Dendritic cell treated with granulocyte-macrophage colony-stimulating factor and Interleukin-4, amounts not matched to agents 40 ng/mL and 50 ng/mL, for 4 days (primary cell): ENCODE measurements around the gene HTR3B.

Experiments used
- H3K27ac Mint-ChIP-seq: one replicate; pipeline ENCODE4 v1.8.0; 2022; ENCODE audit warnings: mild to moderate bottlenecking, mixed read lengths
- H3K27me3 Mint-ChIP-seq: one replicate; pipeline ENCODE4 v1.8.0; 2022; ENCODE audit warnings: mild to moderate bottlenecking, mixed read lengths
- H3K36me3 Mint-ChIP-seq: one replicate; pipeline ENCODE4 v1.8.0; 2022; ENCODE audit warnings: low read depth, mixed read lengths
- H3K4me1 Mint-ChIP-seq: one replicate; pipeline ENCODE4 v1.8.0; 2022; ENCODE audit warnings: low read depth, mixed read lengths
- H3K4me3 Mint-ChIP-seq: one replicate; pipeline ENCODE4 v1.8.0; 2022; ENCODE audit warnings: mild to moderate bottlenecking, moderate library complexity, mixed read lengths
- H3K9me3 Mint-ChIP-seq: one replicate; pipeline ENCODE4 v1.8.0; 2022; ENCODE audit warnings: mixed read lengths
- intact Hi-C: fragments of 100-400 bp; cut with micrococcal nuclease; formaldehyde crosslinking; loops from one replicate; pipeline ENCODE4 v1.15.0; 2022

HTR3B gene

DNA sequence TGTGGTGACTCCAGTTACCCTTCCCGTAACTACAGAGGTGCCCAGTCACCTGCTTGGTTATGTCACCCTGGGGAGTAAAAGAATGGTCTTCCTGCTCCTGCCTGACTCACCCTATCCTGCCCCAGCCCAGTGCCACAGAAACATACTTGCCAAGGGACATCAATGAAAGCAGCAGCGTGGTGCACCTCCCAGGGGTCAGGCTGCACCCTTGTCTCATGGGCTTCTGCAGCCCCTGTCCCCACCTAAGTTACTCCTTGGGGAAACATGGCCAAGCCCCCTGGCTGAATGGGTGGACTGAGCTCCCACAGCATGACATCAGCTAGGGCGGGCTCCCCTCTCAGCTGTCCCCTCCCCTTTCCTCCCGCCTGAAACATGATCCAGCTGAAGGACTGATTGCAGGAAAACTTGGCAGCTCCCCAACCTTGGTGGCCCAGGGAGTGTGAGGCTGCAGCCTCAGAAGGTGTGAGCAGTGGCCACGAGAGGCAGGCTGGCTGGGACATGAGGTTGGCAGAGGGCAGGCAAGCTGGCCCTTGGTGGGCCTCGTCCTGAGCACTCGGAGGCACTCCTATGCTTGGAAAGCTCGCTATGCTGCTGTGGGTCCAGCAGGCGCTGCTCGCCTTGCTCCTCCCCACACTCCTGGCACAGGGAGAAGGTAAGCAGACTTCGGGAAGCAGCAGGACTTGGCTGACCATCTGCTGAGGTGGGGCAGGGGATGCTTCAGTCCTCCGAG, 70.3 kb downstream of the HTR3B start, which contains the start of gene HTR3A:
Gene HTR3A, plus strand, starts transcription at position 368 of the 730 bp plus-strand sequence. Its CDS starts 218 bp downstream, at position 586.
- Mint-ChIP-seq H3K27me3 (peaks cover 2% of the 10 kb centered on the region), H3K9me3 (no peaks in the 10 kb centered on the region), H3K4me3 (no peak within 1 kb of the TSS), H3K36me3 (no peaks in the 10 kb centered on the region), H3K4me1 (peaks cover 14% of the 10 kb centered on the region), H3K27ac (no peak within 1 kb of the TSS)
- intact Hi-C loops: no loop called here

DNA sequence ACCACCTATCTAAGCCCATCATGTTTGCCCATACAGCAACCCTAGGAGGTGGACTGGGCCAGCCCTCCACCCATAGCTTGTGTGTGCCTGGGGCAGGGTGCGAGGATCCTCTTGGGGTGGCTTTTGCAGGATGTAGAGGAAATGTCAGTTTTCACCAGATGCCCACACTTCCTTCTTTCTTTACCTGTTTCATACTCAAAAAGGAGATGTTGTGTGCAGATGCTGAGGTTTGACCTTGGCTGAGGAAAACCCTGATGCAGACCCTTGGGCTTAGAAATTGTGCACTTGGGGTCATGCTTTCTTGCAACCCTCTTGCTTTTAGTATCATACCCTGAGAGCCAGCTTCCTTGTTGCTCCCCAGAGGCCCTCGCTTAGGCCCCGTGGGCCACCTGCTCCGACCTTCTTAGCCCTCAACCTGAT, 72.5 kb downstream of the HTR3B start:
- Mint-ChIP-seq H3K36me3 (no peaks in the 10 kb centered on the region), H3K4me3 (no peak overlapping the region), H3K4me1 (peaks cover 14% of the 10 kb centered on the region), H3K9me3 (no peaks in the 10 kb centered on the region), H3K27ac (no peak overlapping the region), H3K27me3 (peaks cover 2% of the 10 kb centered on the region)
- intact Hi-C loops: no loop called here

DNA sequence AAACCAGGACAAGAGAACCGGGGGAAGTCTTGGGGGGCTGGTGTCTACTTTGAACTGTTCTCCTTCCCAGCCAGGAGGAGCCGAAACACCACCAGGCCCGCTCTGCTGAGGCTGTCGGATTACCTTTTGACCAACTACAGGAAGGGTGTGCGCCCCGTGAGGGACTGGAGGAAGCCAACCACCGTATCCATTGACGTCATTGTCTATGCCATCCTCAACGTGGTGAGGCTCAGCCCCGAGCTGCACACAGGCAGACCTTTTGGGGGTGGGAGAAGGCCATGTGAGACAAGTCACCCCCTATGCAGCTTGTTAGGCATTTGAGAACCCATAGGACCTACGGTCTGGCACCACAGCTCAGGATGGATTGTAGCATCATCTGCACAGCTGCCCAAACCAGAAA, 73.1 kb downstream of the HTR3B start:
- no peaks in the 10 kb centered on the region for H3K9me3 Mint-ChIP-seq
- intact Hi-C loops: no loop called here
- no peak overlapping the region for H3K4me3 Mint-ChIP-seq
- H3K27me3 Mint-ChIP-seq: peaks cover 2% of the 10 kb centered on the region
- H3K27ac Mint-ChIP-seq: no peak overlapping the region
- no peaks in the 10 kb centered on the region for H3K36me3 Mint-ChIP-seq
- peaks cover 14% of the 10 kb centered on the region for H3K4me1 Mint-ChIP-seq

DNA sequence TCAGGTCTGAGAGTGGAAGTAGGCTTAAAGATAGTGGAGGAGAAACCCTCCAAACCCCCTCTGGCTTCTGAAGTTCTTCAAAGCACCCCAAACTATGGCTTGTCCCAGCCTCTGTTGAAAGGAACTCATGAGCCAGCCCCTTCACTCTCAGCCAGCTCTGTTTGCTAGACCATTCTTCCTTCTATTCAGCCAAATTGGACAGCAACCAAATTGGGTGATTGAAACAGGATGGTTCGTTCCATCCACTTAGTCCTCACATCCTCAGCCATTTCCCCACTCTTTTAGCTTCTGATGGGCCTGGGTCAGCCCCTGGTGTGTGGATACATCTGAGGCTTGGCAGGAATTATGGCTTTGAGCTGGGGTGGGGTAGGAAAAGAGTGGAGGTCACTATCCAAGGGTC, 74.8 kb downstream of the HTR3B start:
- peaks cover 14% of the 10 kb centered on the region for H3K4me1 Mint-ChIP-seq
- intact Hi-C loops: no loop called here
- H3K27me3 Mint-ChIP-seq: peaks cover 2% of the 10 kb centered on the region
- H3K9me3 Mint-ChIP-seq: no peaks in the 10 kb centered on the region
- H3K36me3 Mint-ChIP-seq: no peaks in the 10 kb centered on the region
- H3K27ac Mint-ChIP-seq: no peak overlapping the region
- H3K4me3 Mint-ChIP-seq: no peak overlapping the region

DNA sequence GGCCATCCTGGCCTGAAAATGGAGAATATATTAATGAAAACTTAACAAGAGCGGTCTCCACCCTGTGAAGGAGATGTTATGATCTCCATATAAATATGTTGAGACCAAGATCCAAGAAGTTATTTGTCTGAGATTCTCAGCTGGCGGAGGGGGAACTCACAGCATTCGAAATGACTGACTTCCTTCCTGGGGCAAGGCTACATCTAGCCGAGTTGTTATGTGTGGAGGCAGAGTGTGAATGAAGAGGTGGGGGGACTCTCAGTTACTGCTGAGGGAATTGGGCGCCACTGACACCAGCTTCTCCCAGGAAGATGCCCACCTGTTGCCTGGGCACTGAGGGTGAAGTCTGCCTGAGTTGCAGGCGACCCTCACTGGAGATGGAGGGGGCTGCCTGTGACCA, 76.2 kb downstream of the HTR3B start:
- H3K4me1 Mint-ChIP-seq: peaks cover 14% of the 10 kb centered on the region
- H3K27me3 Mint-ChIP-seq: peaks cover 2% of the 10 kb centered on the region
- intact Hi-C loops: no loop called here

DNA sequence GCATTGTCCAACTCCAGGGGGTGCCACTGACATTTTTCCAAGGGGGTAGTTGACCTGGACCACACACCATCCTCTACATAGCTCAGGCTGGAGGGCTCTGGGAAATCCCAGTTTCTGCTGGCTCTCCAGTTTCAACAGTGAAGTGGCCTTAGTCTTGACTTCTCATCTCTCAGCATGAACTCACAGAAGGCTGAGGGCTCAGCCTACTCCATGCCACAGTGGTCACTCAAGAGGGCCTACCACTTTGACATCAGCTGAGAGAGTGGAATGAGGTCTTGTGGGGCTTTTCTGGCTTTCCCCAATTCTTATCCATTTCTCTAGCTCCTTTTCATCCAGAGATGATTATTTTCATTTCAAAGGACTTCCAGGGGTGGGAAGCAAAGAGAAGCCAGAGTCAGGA, 77.7 kb downstream of the HTR3B start:
- no peak overlapping the region for H3K4me3 Mint-ChIP-seq
- H3K4me1 Mint-ChIP-seq: peaks cover 5% of the 10 kb centered on the region
- no peaks in the 10 kb centered on the region for H3K9me3 Mint-ChIP-seq
- H3K27ac Mint-ChIP-seq: no peak overlapping the region
- no peaks in the 10 kb centered on the region for H3K36me3 Mint-ChIP-seq
- intact Hi-C loops: no loop called here
- H3K27me3 Mint-ChIP-seq: no peaks in the 10 kb centered on the region

More for the DNA sequence above, 76.2 kb downstream of the HTR3B start:
- H3K27ac Mint-ChIP-seq: no peak overlapping the region
- H3K36me3 Mint-ChIP-seq: no peaks in the 10 kb centered on the region
- H3K4me3 Mint-ChIP-seq: no peak overlapping the region
- no peaks in the 10 kb centered on the region for H3K9me3 Mint-ChIP-seq

DNA sequence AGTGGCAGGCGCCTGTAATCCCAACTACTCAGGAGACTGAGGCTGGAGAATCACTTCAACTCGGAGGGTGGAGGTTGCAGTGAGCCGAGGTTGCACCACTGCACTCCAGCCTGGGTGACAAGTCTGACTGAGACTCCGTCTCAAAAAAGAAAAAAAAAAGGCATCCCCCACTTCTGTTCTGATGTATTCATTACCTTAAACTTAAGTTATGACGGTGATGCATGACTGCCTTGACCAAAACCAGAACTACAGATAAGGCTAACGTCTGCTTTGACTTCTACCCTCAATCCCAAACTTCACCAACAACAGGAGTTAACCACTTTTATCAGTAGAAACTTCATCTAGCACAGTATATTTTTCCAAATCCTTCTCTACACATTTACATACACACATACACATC, 80.2 kb downstream of the HTR3B start:
- intact Hi-C loops: no loop called here
- Mint-ChIP-seq H3K4me1 (no peaks in the 10 kb centered on the region), H3K4me3 (no peak overlapping the region), H3K9me3 (no peaks in the 10 kb centered on the region), H3K27me3 (no peaks in the 10 kb centered on the region), H3K36me3 (no peaks in the 10 kb centered on the region), H3K27ac (no peak overlapping the region)

DNA sequence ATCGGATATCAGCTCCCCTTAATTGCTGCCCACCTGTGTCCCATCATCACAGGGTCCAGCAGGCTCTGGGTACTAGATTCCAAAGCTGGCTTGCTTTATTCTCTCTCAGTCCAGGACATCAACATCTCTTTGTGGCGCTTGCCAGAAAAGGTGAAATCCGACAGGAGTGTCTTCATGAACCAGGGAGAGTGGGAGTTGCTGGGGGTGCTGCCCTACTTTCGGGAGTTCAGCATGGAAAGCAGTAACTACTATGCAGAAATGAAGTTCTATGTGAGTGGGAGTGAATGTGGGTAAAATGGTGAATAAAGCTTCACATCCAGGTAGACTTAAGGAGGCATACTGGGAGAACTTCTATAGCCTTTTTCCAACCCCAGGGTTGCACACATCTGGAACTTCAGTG, 81.3 kb downstream of the HTR3B start:
- Mint-ChIP-seq H3K4me1 (no peaks in the 10 kb centered on the region), H3K36me3 (no peaks in the 10 kb centered on the region), H3K27ac (no peak overlapping the region), H3K9me3 (no peaks in the 10 kb centered on the region), H3K27me3 (no peaks in the 10 kb centered on the region), H3K4me3 (no peak overlapping the region)
- intact Hi-C loops: no loop called here

DNA sequence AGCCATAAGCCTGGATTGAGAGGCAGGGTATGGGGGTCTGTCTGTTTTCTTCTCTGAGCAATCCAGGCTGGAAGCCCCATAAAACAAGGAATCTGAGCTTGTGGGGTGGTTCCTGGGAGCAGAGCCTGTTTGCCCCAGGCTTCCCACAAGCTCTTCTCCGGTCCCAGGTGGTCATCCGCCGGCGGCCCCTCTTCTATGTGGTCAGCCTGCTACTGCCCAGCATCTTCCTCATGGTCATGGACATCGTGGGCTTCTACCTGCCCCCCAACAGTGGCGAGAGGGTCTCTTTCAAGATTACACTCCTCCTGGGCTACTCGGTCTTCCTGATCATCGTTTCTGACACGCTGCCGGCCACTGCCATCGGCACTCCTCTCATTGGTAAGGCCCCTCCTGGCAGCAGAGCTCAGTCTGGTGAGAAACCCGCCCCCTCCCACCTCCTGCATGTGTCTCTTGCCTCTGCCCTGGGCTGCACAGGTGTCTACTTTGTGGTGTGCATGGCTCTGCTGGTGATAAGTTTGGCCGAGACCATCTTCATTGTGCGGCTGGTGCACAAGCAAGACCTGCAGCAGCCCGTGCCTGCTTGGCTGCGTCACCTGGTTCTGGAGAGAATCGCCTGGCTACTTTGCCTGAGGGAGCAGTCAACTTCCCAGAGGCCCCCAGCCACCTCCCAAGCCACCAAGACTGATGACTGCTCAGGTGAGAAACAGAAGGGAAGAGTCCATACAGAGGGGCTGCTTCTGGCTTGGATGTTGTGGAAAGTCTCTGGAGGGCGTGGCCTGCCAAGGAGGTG, 82.0 kb downstream of the HTR3B start:
- Mint-ChIP-seq H3K4me3 (no peak overlapping the region), H3K4me1 (no peaks in the 10 kb centered on the region), H3K36me3 (no peaks in the 10 kb centered on the region), H3K27me3 (peaks cover 1% of the 10 kb centered on the region), H3K27ac (no peak overlapping the region), H3K9me3 (no peaks in the 10 kb centered on the region)
- intact Hi-C loops: no loop called here

DNA sequence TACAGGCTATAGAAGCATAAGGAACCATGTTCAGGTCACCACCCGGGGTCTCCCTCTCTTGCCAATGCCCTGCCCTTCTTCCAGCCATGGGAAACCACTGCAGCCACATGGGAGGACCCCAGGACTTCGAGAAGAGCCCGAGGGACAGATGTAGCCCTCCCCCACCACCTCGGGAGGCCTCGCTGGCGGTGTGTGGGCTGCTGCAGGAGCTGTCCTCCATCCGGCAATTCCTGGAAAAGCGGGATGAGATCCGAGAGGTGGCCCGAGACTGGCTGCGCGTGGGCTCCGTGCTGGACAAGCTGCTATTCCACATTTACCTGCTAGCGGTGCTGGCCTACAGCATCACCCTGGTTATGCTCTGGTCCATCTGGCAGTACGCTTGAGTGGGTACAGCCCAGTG, 84.8 kb downstream of the HTR3B start:
- Mint-ChIP-seq H3K27me3 (peaks cover 11% of the 10 kb centered on the region), H3K4me3 (no peak overlapping the region), H3K4me1 (no peaks in the 10 kb centered on the region), H3K36me3 (no peaks in the 10 kb centered on the region), H3K27ac (no peak overlapping the region), H3K9me3 (no peaks in the 10 kb centered on the region)
- intact Hi-C loops: no loop called here

DNA sequence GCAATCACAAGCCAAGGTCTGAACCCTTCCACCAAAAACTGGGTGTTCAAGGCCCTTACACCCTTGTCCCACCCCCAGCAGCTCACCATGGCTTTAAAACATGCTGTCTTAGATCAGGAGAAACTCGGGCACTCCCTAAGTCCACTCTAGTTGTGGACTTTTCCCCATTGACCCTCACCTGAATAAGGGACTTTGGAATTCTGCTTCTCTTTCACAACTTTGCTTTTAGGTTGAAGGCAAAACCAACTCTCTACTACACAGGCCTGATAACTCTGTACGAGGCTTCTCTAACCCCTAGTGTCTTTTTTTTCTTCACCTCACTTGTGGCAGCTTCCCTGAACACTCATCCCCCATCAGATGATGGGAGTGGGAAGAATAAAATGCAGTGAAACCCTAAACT, 85.3 kb downstream of the HTR3B start:
- Mint-ChIP-seq H3K9me3 (no peaks in the 10 kb centered on the region), H3K4me1 (no peaks in the 10 kb centered on the region), H3K36me3 (no peaks in the 10 kb centered on the region), H3K27me3 (peaks cover 11% of the 10 kb centered on the region), H3K27ac (no peak overlapping the region), H3K4me3 (no peak overlapping the region)
- intact Hi-C loops: loop anchor here (5.0 kb wide), 1 partner anchor 88 kb away; the partner anchor contains the start of gene HTR3B

DNA sequence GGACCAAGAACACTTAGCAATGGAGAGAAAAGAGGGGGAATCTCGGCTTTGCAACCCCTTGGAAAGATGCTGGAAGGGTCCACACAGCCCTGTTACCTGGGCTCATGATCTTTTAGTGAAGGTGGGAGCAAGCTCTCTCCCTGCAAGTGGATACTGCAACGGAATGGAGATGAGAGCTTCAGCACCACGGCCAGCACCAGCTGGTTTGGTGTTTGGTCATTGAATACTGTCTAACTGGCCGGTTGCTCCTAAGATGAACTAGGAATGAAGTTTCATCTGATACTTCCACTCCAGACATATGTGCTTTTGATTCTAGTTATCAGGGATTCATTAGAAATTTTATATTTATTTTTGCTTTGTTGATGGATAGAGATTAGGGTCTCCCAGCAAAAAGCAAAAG, 86.6 kb downstream of the HTR3B start:
- Mint-ChIP-seq H3K27me3 (peaks cover 11% of the 10 kb centered on the region), H3K36me3 (no peaks in the 10 kb centered on the region), H3K4me1 (no peaks in the 10 kb centered on the region), H3K9me3 (no peaks in the 10 kb centered on the region), H3K27ac (no peak overlapping the region), H3K4me3 (no peak overlapping the region)
- intact Hi-C loops: loop anchor here (5.0 kb wide), 1 partner anchor 89 kb away; the partner anchor contains the start of gene HTR3B

DNA sequence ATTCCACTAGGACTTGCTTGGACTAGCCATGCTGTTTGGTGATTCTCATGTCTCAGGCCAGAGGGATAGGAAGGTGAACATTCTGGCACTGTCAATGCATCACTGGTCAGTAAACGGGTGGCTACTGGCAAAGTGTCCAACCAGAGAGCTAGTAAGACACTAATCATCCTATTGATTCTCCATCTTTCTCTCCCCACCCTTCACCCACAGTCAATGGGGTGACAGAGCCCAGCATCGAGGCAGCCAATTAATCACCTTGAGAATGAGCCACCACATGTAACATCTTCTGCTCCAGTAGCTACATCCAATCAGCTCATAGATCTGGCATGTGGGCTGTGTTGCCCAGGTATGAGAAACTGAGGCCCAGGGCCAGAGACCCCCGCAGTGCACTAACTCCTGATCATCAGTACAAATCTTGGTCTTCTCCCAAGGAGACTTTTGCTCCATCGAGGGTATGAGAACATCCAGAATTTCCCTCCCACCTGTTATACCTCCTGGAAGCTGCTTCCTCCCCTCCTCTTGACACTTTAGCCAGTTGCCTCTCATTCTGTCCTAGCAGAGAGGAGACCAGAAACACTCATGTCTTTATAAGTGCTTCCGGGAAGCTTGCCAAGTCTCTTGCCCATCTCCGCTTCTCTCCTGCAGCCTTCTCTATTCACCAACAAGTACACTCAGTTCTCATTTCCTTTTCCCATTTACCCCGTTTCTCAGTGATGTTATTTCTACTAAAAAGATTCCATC, 87.3 kb downstream of the HTR3B start:
- H3K36me3 Mint-ChIP-seq: no peaks in the 10 kb centered on the region
- H3K27ac Mint-ChIP-seq: no peak overlapping the region
- H3K4me3 Mint-ChIP-seq: no peak overlapping the region
- peaks cover 11% of the 10 kb centered on the region for H3K27me3 Mint-ChIP-seq
- intact Hi-C loops: loop anchor here (5.0 kb wide), 1 partner anchor 90 kb away; the partner anchor contains the start of gene HTR3B
- no peaks in the 10 kb centered on the region for H3K9me3 Mint-ChIP-seq
- H3K4me1 Mint-ChIP-seq: no peaks in the 10 kb centered on the region
